Neutrophil (primary cell): ENCODE data around the gene ZFHX2.

ENCODE experiments used
- H3K27ac ChIP-seq: fragments of 200-600 bp; sonication (generic); 2 replicates; pipeline ENCODE4 v1.5.1; 2016; ENCODE audit warnings: mild to moderate bottlenecking, moderate library complexity
- H3K27me3 ChIP-seq: fragments of 200-600 bp; sonication (generic); 2 replicates; pipeline ENCODE4 v1.6.0; 2016; ENCODE audit warnings: mild to moderate bottlenecking
- H3K36me3 ChIP-seq: fragments of 200-600 bp; sonication (generic); 2 replicates; pipeline ENCODE4 v1.5.1; 2017
- H3K4me1 ChIP-seq, 2 experiments: fragments of 200-600 bp in 1 of 2; sonication (generic) in 1 of 2; 1 replicate in 1 of 2; 2 replicates in 1 of 2; pipeline versions ENCODE4 v1.5.1 to v1.6.1; 2013 to 2016; ENCODE audit warnings: low read depth in 1 of 2, low read length in 1 of 2, mild to moderate bottlenecking in 1 of 2, moderate library complexity in 1 of 2; ENCODE audit not compliant: control insufficient read depth in 1 of 2, insufficient read depth in 1 of 2
- H3K4me3 ChIP-seq, 2 experiments: fragments of 200-600 bp in 1 of 2; sonication (generic) in 1 of 2; 1 replicate in 1 of 2; 2 replicates in 1 of 2; pipeline ENCODE4 v1.5.1; 2013 to 2016; ENCODE audit warnings: low read depth in 1 of 2, low read length in 1 of 2, mild to moderate bottlenecking in 1 of 2, moderate library complexity in 1 of 2
- H3K9me3 ChIP-seq: fragments of 200-600 bp; sonication (generic); 2 replicates; pipeline ENCODE4 v1.5.1; 2016
- CTCF ChIP-seq: fragments of 200-600 bp; sonication (generic); IDR thresholded peaks from 2 replicates; pipeline ENCODE4 v1.5.1; 2016; ENCODE audit warnings: antibody characterized with exemption

Gene ZFHX2

GRCh38 chr14:23546450-23547035 lies 5.0 kb downstream of the ZFHX2 start:
- peaks cover 38 to 57% of the 10 kb centered on the region in 2 experiments for H3K4me1 ChIP-seq
- H3K36me3 ChIP-seq, result no peaks in the 10 kb centered on the region
- no peaks in the 10 kb centered on the region for H3K9me3 ChIP-seq
- H3K27ac ChIP-seq, result no peak overlapping the region
- H3K27me3 ChIP-seq, result no peaks in the 10 kb centered on the region
- H3K4me3 ChIP-seq, result no peak overlapping the region
- TF ChIP-seq CTCF, result no peak

GRCh38 chr14:23545740-23546365 lies 5.7 kb downstream of the ZFHX2 start:
- H3K9me3 ChIP-seq, result no peaks in the 10 kb centered on the region
- H3K4me1 ChIP-seq, result peaks cover 35 to 54% of the 10 kb centered on the region in 2 experiments
- no peak for TF ChIP-seq CTCF
- no peaks in the 10 kb centered on the region for H3K27me3 ChIP-seq
- peak overlapping the region; percentile 55 for H3K27ac ChIP-seq
- no peak overlapping the region for H3K4me3 ChIP-seq
- H3K36me3 ChIP-seq, result no peaks in the 10 kb centered on the region

GRCh38 chr14:23544511-23545447 lies 6.8 kb downstream of the ZFHX2 start:
- Histone ChIP-seq H3K36me3 (no peaks in the 10 kb centered on the region), H3K27me3 (no peaks in the 10 kb centered on the region), H3K27ac (peak overlapping the region; percentile 55), H3K4me3 (peak overlapping the region in 1 of 2 experiments; percentile 10), H3K9me3 (no peaks in the 10 kb centered on the region), H3K4me1 (peaks cover 29 to 45% of the 10 kb centered on the region in 2 experiments)
- TF ChIP-seq CTCF, result no peak

- Histone ChIP-seq H3K36me3 (no peaks in the 10 kb centered on the region), H3K4me3 (no peak overlapping the region), H3K27ac (no peak overlapping the region), H3K27me3 (no peaks in the 10 kb centered on the region), H3K4me1 (peaks cover 29 to 44% of the 10 kb centered on the region in 2 experiments), H3K9me3 (no peaks in the 10 kb centered on the region)
- no peak for TF ChIP-seq CTCF
Measured at GRCh38 chr14:23543403-23543802, 8.2 kb downstream of the ZFHX2 start.

GRCh38 chr14:23542261-23542660 lies 9.3 kb downstream of the ZFHX2 start:
- Histone ChIP-seq H3K9me3 (no peaks in the 10 kb centered on the region), H3K36me3 (no peaks in the 10 kb centered on the region), H3K27ac (no peak overlapping the region), H3K4me1 (peaks cover 21 to 32% of the 10 kb centered on the region in 2 experiments), H3K4me3 (no peak overlapping the region), H3K27me3 (no peaks in the 10 kb centered on the region)
- no peak for TF ChIP-seq CTCF
